Pancreas (tissue), 10 donors: Measurements from ENCODE around the gene ANGPTL2. TPM values are rescaled to one million over a fixed set of nuclear protein-coding genes. Genes with fewer than 3 reads are reported as not detected.

ENCODE experiments used
- ATAC-seq, 4 donors: fragments of 200-7000 bp; cut with Tn5 transposase; one replicate each; pipeline versions ENCODE4 v1.8.0 to v1.9.1; 2020; ENCODE audit warnings: mild to moderate bottlenecking in 4 of 4, moderate library complexity in 4 of 4
- DNase-seq, 6 donors: peaks; one replicate each; pipeline ENCODE4 v3.0.0-alpha.2; 2020
- FAIRE-seq: peaks from 2 replicates; lab custom pipeline; 2012; peaks lifted over from hg19 to GRCh38; lab: Jason Lieb, UNC
- H3K27ac ChIP-seq, 4 donors: fragments of 200-600 bp; sonication (generic); 1 replicate in 3 of 4; 2 replicates in 1 of 4; pipeline versions ENCODE4 v1.5.0 to v1.8.0; 2020
- H3K27me3 ChIP-seq, 4 donors: fragments of 200-600 bp; one replicate each; pipeline ENCODE4 v1.8.0; 2021
- H3K36me3 ChIP-seq, 3 donors: fragments of 200-600 bp; sonication (generic) in 1 of 3; one replicate each; pipeline versions ENCODE4 v1.5.0 to v1.8.0; 2020 to 2021
- H3K4me1 ChIP-seq, 3 donors: fragments of 200-600 bp; one replicate each; pipeline ENCODE4 v1.8.0; 2021
- H3K4me3 ChIP-seq, 4 donors: fragments of 200-600 bp; sonication (generic) in 2 of 4; one replicate each; pipeline versions ENCODE4 v1.5.0 to v1.8.0; 2020 to 2021
- H3K9me3 ChIP-seq, 4 donors: fragments of 200-600 bp; one replicate each; pipeline ENCODE4 v1.8.0; 2021
- CTCF ChIP-seq, 4 donors: fragments of 200-600 bp; sonication (generic) in 3 of 4; IDR thresholded peaks; one replicate each; pipeline versions ENCODE4 v1.5.0 to v1.8.0; 2021; ENCODE audit warnings: antibody characterized with exemption in 4 of 4
- WGBS, 2 donors: extraction: QIAGEN DNeasy Blood & Tissue Kit; methylation state at CpG; one replicate each; pipeline ENCODE4 v1.1.7; 2013; 5-methylcytosine and 5-hydroxymethylcytosine counted together
- intact Hi-C, 3 donors: fragments of 100-400 bp; cut with DNase I; formaldehyde crosslinking; loops; one replicate each; pipeline versions ENCODE4 v1.11.1 to v1.14.2; 2022
- polyA plus RNA-seq, 2 donors: library from polyadenylated mRNA; stranded (reverse); fragments of 200-250 nt; gene quantifications; one replicate each; pipeline ENCODE4 v1.2.3, GENCODE V29; 2013
- total RNA-seq, 6 donors: library from RNA; stranded (reverse); fragmentation: NEBNext Ultra II Directional in 4 of 6; extraction: Animal tissue kit (Norgen Biotek cat#: 25700) in 4 of 6; gene quantifications; one replicate each; pipeline versions ENCODE4 v1.2.1 to v1.2.4, GENCODE V29; 2021 to 2023
- donor health status: healthy with polysubstance abuse.
- donor health status: DM: no; HTN: no; CAD: no; lungs with moderate emphysema.
- donor health status: DM: no; HTN: no; CAD: no.
- donor health status: control.
- donor health status: control.
- donor health status: Bipolar disorder and iron deficiency.
- donor health status: DM: yes; HTN: yes; CAD: no.
- donor health status: DM: no; HTN: no; CAD: no.
- donor health status: DM: no; HTN: no; CAD: no.
- donor health status: DM: yes; HTN: yes; CAD: no.

ANGPTL2 gene
- total and polyA plus RNA-seq, 8 donors: 1.2 to 4.6 (median 2.3) TPM

DNA sequence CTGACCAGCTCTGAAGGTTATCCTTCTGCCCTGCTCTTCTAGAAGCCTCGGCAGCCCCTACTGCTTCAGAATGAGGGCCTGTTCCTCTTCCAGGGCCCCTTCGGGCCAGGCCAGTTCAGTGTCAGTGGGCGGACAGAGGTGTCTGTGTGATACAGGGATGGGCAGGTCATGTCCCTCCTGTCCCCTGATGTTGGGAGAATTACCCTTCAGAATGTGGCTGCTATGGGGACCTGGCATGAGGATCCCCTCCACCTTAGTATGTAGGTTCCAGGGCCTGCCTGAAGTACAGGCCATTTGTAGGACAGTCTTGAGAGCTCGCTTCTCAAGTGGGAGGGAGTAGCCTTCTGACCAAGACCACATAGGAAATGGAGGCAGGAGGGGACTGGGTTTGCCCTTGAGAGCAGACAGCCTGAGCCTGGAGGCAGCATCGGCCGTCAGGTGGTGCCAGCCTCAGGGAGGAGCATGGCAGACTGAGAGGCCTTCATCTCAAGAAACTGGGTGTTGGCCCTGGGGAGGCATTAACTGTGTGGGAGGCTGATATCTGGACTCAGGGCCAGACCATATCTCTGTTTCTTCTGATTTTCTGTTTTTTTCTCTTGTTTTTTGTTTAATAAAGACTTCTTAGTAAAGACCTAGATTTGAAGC lies 32.0 kb downstream of the ANGPTL2 start:
- intact Hi-C loops: no loop called here
- ATAC-seq (no peak), FAIRE-seq (no peak), DNase-seq (no peak)
- H3K4me1 ChIP-seq: no peaks in the 10 kb centered on the region
- no peak for TF ChIP-seq CTCF (IDR thresholded peaks at IDR 0.05)
- no peaks in the 10 kb centered on the region for H3K27me3 ChIP-seq
- no peak overlapping the region for H3K27ac ChIP-seq
- H3K36me3 ChIP-seq: no peaks in the 10 kb centered on the region
- H3K4me3 ChIP-seq: no peak overlapping the region
- 87 to 89% methylated on average over 6 of the region's 6 CpGs for WGBS, 2 donors
- H3K9me3 ChIP-seq: no peaks in the 10 kb centered on the region

DNA sequence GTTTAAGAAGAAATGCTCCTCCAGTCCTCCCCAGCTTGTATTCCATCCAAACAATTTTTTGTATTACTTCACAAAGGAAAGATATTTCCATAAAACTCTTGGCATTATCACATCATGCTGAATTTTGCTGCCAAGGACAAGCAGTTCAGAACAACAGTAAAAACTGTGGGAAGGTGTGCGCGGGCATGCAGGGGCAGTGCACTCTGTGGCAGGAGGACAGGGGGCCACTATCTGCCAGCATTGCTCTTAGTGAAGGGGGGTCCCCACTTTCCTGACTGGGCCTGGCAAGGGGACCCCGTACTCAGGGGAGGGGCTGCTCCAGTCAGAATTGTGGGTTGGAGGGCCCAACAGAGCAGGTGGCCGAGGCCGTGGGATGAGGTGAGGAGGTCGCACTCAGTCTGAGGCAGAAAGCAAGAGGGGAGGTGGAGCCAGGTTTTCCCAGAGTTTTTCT lies 32.8 kb downstream of the ANGPTL2 start:
- no peaks in the 10 kb centered on the region for H3K4me1 ChIP-seq
- no peaks in the 10 kb centered on the region for H3K9me3 ChIP-seq
- intact Hi-C loops: no loop called here
- DNase-seq (no peak), FAIRE-seq (no peak), ATAC-seq (no peak)
- no peak overlapping the region for H3K4me3 ChIP-seq
- H3K27me3 ChIP-seq: no peaks in the 10 kb centered on the region
- no peaks in the 10 kb centered on the region for H3K36me3 ChIP-seq
- TF ChIP-seq CTCF (IDR thresholded peaks at IDR 0.05): no peak
- 93 to 95% methylated on average over 6 of the region's 6 CpGs for WGBS, 2 donors
- H3K27ac ChIP-seq: no peak overlapping the region

DNA sequence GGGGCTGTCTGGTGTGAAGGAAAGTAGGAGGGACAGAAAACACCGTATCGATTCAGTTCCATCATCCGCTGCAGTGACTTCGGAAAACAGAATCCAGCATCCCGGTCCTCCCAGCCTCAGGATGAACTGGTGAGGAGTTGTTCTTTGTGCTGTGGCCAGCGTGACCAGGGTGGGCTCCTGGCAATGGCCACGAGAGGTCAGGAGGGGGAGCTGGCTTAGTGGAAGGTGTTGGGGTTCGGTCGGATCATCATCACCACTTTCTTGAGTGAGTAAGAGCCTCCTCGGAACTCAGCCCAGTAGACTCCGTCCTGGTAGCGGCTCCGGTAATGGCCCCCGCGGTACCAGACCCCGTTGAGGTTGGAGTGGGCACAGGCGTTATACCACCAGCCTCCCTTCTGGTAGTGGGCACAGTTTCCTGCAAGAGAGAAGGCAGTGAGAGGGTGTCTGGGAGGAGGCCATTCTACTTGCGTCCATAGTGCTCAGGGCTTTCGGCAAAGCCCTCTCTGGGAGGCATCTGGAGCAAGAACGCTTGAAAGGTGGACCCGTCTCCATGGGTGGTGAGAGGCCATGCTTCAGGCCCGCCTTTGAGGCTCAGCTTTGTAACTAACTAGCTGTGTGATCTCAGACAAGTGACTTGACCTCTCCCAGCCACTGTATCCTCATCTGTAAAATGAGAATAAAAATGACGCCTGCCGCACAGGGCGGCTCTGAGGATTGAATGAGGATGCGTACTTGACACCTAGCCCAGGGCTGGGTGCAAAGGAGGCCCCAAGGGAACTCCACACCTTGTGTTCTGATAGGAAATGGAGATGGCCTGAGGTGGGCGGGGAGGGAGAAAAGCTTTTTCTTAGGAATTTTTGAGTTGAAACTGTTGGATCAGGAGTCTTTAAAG lies 33.5 kb downstream of the ANGPTL2 start:
- no peak for TF ChIP-seq CTCF (IDR thresholded peaks at IDR 0.05)
- ATAC-seq (no peak), DNase-seq (no peak), FAIRE-seq (no peak)
- no peaks in the 10 kb centered on the region for H3K36me3 ChIP-seq
- H3K9me3 ChIP-seq: no peaks in the 10 kb centered on the region
- intact Hi-C loops: no loop called here
- WGBS, 2 donors: 94% methylated on average over 27 of the region's 27 CpGs
- no peak overlapping the region for H3K4me3 ChIP-seq
- no peak overlapping the region for H3K27ac ChIP-seq
- no peaks in the 10 kb centered on the region for H3K4me1 ChIP-seq
- H3K27me3 ChIP-seq: no peaks in the 10 kb centered on the region

GRCh38 chr9:127087836-127088235 lies 34.6 kb downstream of the ANGPTL2 start:
- Histone ChIP-seq H3K27me3 (no peaks in the 10 kb centered on the region), H3K27ac (no peak overlapping the region), H3K9me3 (no peaks in the 10 kb centered on the region), H3K36me3 (no peaks in the 10 kb centered on the region), H3K4me1 (no peaks in the 10 kb centered on the region), H3K4me3 (no peak overlapping the region)
- intact Hi-C loops: no loop called here
- FAIRE-seq (no peak), DNase-seq (no peak), ATAC-seq (no peak)
- 91 to 94% methylated on average over 8 of the region's 8 CpGs for WGBS, 2 donors
- TF ChIP-seq CTCF (IDR thresholded peaks at IDR 0.05): no peak
